ENCODE results near the gene TEDC2. TPM values are rescaled to one million over a fixed set of nuclear protein-coding genes. Genes with fewer than 3 reads are reported as not detected.

The TEDC2 gene
- total RNA-seq, 1 experiment from 2014 or later, result 45.4 TPM

GRCh38 chr16:2465653-2466415 lies 5.9 kb downstream of the TEDC2 start:
- H3K4me3 Mint-ChIP-seq, result peak overlapping the region in 1 of 2 experiments; percentile 29; a peak in 1 of 5 replicates

More at GRCh38 chr16:2465653-2466415, 5.9 kb downstream of the TEDC2 start:
- H4K20me1 ChIP-seq (ENCODE audit: control insufficient read depth, insufficient read depth, insufficient read length), result no peaks in the 10 kb centered on the region
- no peaks in the 10 kb centered on the region for H3K79me2 ChIP-seq (ENCODE audit: insufficient read depth, low read length)
- H4K5ac ChIP-seq (ENCODE audit: insufficient read length, low read depth, low read length), result no peak overlapping the region
- peaks cover 5% of the 10 kb centered on the region for H3K79me1 ChIP-seq (ENCODE audit: insufficient read depth, low read depth, low read length, poor library complexity, severe bottlenecking)
- no peak overlapping the region for H2BK15ac ChIP-seq (ENCODE audit: low read depth, low read length)
- Mint-ChIP-seq H3K4me1 (peaks cover 15 to 25% of the 10 kb centered on the region in 2 experiments), H3K27me3 (ENCODE audit: low read depth) (peaks cover 17% of the 10 kb centered on the region), H3K9me3 (no peaks in the 10 kb centered on the region), H3K27ac (peak overlapping the region in 1 of 3 experiments; percentile 78; a peak in 1 of 7 replicates), H3K36me3 (ENCODE audit: insufficient read depth in 1 of 3, low read depth in 3 of 3) (peaks cover 4 to 28% (median 12%) of the 10 kb centered on the region in 3 experiments; a peak in 5 of 7 replicates)
- no peaks in the 10 kb centered on the region for H3K4me1 ChIP-seq (ENCODE audit: insufficient read depth, low read length)
- peaks cover 5% of the 10 kb centered on the region for H3K23me2 ChIP-seq (ENCODE audit: insufficient read length, low read depth, low read length, poor library complexity, severe bottlenecking)
- no peak overlapping the region for H3K56ac ChIP-seq (ENCODE audit: insufficient read length, low read depth, low read length)
- no peak overlapping the region for H2AK5ac ChIP-seq (ENCODE audit: insufficient read length, low read length)
- no peak overlapping the region for H2BK5ac ChIP-seq (ENCODE audit: insufficient read length, low read length)
- H4K8ac ChIP-seq (replicated peaks; ENCODE audit: insufficient read length, low read depth, low read length), result no peak overlapping the region
- no CpG with 5 or more reads among the region's 12 CpGs for WGBS (ENCODE audit: extremely low coverage, insufficient read length, low lambda C conversion rate)
- H3K9ac ChIP-seq (ENCODE audit: extremely low read depth, insufficient read length, low read length), result no peak overlapping the region
- H3K9me3 ChIP-seq (ENCODE audit: control insufficient read depth, low read depth, low read length), result no peaks in the 10 kb centered on the region
- no peak overlapping the region for H3K18ac ChIP-seq (ENCODE audit: insufficient read length, low read depth, low read length)
- H3K27me3 ChIP-seq (ENCODE audit: insufficient read depth, low read length), result peaks cover 5% of the 10 kb centered on the region; the same call in 1 of the 2 replicates
- no peak overlapping the region for H3K4ac ChIP-seq (ENCODE audit: low read depth, low read length)
- no peak overlapping the region for H2BK20ac ChIP-seq (ENCODE audit: low read depth, low read length, poor library complexity, severe bottlenecking)
- peak; percentile 66 for TF ChIP-seq CTCF (conservative IDR thresholded peaks at IDR 0.05)
- no peak overlapping the region for H3K27ac ChIP-seq (ENCODE audit: insufficient read length, low read depth, low read length)
- no peak overlapping the region for H3K14ac ChIP-seq (ENCODE audit: insufficient read depth, low read length)
- no peak overlapping the region for H4K91ac ChIP-seq (ENCODE audit: insufficient read length, low read depth, low read length)
- peak; percentile 66 for DNase-seq
- no peak overlapping the region for H2BK12ac ChIP-seq (ENCODE audit: insufficient read length, low read depth, low read length)
- H3K4me2 ChIP-seq (ENCODE audit: insufficient read depth, insufficient read length, low read length), result no peak overlapping the region
- H2BK120ac ChIP-seq (ENCODE audit: low read depth, low read length, poor library complexity, severe bottlenecking), result no peak overlapping the region
- H3T11ph ChIP-seq (ENCODE audit: low read length), result no peak overlapping the region
- H2AFZ ChIP-seq (ENCODE audit: low read length), result no peak overlapping the region
- H3K23ac ChIP-seq (ENCODE audit: insufficient read length, low read depth, low read length), result no peak overlapping the region

All from H9 (cell line).